ENCODE results near the gene PITX3. TPM values are rescaled to one million over a fixed set of nuclear protein-coding genes. Genes with fewer than 3 reads are reported as not detected.

Gene PITX3
- total RNA-seq, result not detected
- polyA plus RNA-seq, result not detected

- Histone ChIP-seq H3K9me3 (ENCODE audit: control insufficient read depth in 4 of 4, low read length in 3 of 4) (no peaks in the 10 kb centered on the region), H3K9ac (ENCODE audit: low read depth in 1 of 2, low read length in 2 of 2) (no peak within 1 kb of the TSS), H3K27me3 (ENCODE audit: control insufficient read depth in 4 of 4, insufficient read depth in 4 of 4, low read length in 3 of 4) (no peaks in the 10 kb centered on the region), H3K27ac (ENCODE audit: low read depth in 1 of 2, low read length in 2 of 2) (no peak within 1 kb of the TSS), H3K4me1 (ENCODE audit: control insufficient read depth in 4 of 4, insufficient read depth in 4 of 4, low read length in 3 of 4) (peaks cover 6 to 30% (median 20%) of the 10 kb centered on the region in 4 donors), H3K36me3 (ENCODE audit: control insufficient read depth in 4 of 4, insufficient read depth in 3 of 4, low read depth in 1 of 4, low read length in 3 of 4) (no peaks in the 10 kb centered on the region), H3K4me3 (ENCODE audit: low read depth in 1 of 3, low read length in 3 of 3) (peak within 1 kb of the TSS; percentile 52 to 57 (median 56))
- TF ChIP-seq HNF4A (conservative IDR thresholded peaks at IDR 0.05) (no peak), YY1 (IDR thresholded peaks at IDR 0.05) (no peak), MAX (IDR thresholded peaks at IDR 0.05) (peak; percentile 16), FOXA1 (IDR thresholded peaks at IDR 0.05) (no peak), EGR1 (IDR thresholded peaks at IDR 0.05; ENCODE audit: low read depth in 2 of 2) (no peak), TAF1 (conservative IDR thresholded peaks at IDR 0.05) (no peak), FOXA2 (IDR thresholded peaks at IDR 0.05) (no peak), SP1 (IDR thresholded peaks at IDR 0.05) (peak; percentile 27), GABPA (IDR thresholded peaks at IDR 0.05 in 1 of 2, conservative IDR thresholded peaks at IDR 0.05 in 1 of 2) (no peak)
- peak; percentile 97 for DNase-seq (ENCODE audit: low spot score)
- 10% methylated on average over 57 of the region's 57 CpGs for WGBS
Measured at GRCh38 chr10:102241444-102242117, at the start of gene PITX3. PITX3 (minus strand) TSS chr10:102241512; CDS start chr10:102232080, 9,432 bp downstream.

- Histone ChIP-seq H3K4me3 (ENCODE audit: low read depth in 1 of 3, low read length in 3 of 3) (no peak overlapping the region), H3K27ac (ENCODE audit: low read depth in 1 of 2, low read length in 2 of 2) (no peak overlapping the region), H3K4me1 (ENCODE audit: control insufficient read depth in 4 of 4, insufficient read depth in 4 of 4, low read length in 3 of 4) (peaks cover 0 to 6% (median 1%) of the 10 kb centered on the region in 4 donors), H3K36me3 (ENCODE audit: control insufficient read depth in 4 of 4, insufficient read depth in 3 of 4, low read depth in 1 of 4, low read length in 3 of 4) (peaks cover 0 to 5% (median under 1%) of the 10 kb centered on the region in 4 donors), H3K9me3 (ENCODE audit: control insufficient read depth in 4 of 4, low read length in 3 of 4) (no peaks in the 10 kb centered on the region), H3K27me3 (ENCODE audit: control insufficient read depth in 4 of 4, insufficient read depth in 4 of 4, low read length in 3 of 4) (no peaks in the 10 kb centered on the region), H3K9ac (ENCODE audit: low read depth in 1 of 2, low read length in 2 of 2) (no peak overlapping the region)
- no peak for DNase-seq (ENCODE audit: low spot score)
- WGBS, result 95% methylated on average over 3 of the region's 3 CpGs
- TF ChIP-seq GABPA (IDR thresholded peaks at IDR 0.05 in 1 of 2, conservative IDR thresholded peaks at IDR 0.05 in 1 of 2), result no peak
- TF ChIP-seq ZBTB33 (IDR thresholded peaks at IDR 0.05), result no peak
- no peak for TF ChIP-seq FOXA2 (IDR thresholded peaks at IDR 0.05)
- TF ChIP-seq EGR1 (IDR thresholded peaks at IDR 0.05; ENCODE audit: low read depth in 2 of 2), result no peak
- TF ChIP-seq ATF3 (IDR thresholded peaks at IDR 0.05), result no peak
- TF ChIP-seq FOXA1 (IDR thresholded peaks at IDR 0.05), result no peak
- no peak for TF ChIP-seq HNF4G (IDR thresholded peaks at IDR 0.05)
- no peak for TF ChIP-seq RXRA (IDR thresholded peaks at IDR 0.05)
- no peak for TF ChIP-seq CTCF (IDR thresholded peaks at IDR 0.05; ENCODE audit: low read depth, low read length, missing input control)
- TF ChIP-seq JUND (IDR thresholded peaks at IDR 0.05), result no peak
Measured at GRCh38 chr10:102289840-102290239, 48.5 kb upstream of the PITX3 start.

All from liver (tissue), 9 donors.